HG03520 (cell line): ENCODE results near the gene ELP1.
A peak's percentile ranks its signal among the peaks of the same experiment; 100 is the strongest.
"Not testable (repeated sequence)": the region's sequence is repeated elsewhere in the genome, so short reads cannot be mapped to it uniquely, and the experiment has no call there.

ENCODE experiments used
- ATAC-seq: cut with Tn5 transposase; IDR thresholded peaks from one replicate; pipeline ENCODE4 v1.9.1; 2021; ENCODE audit warnings: mild to moderate bottlenecking, moderate library complexity; ENCODE audit not compliant: unreplicated experiment

Gene ELP1

GRCh38 chr9:108928386-108928785, 5.5 kb downstream of the ELP1 start:
- no peak for ATAC-seq

- ATAC-seq: no peak
These were observed 9.5 kb downstream of the ELP1 start for GRCh38 chr9:108924466-108924865.

- no peak for ATAC-seq
These were observed 12.7 kb downstream of the ELP1 start for GRCh38 chr9:108921200-108921599.

GRCh38 chr9:108920401-108920800, 13.5 kb downstream of the ELP1 start:
- ATAC-seq: not testable (repeated sequence)

GRCh38 chr9:108919517-108919916, 14.4 kb downstream of the ELP1 start:
- ATAC-seq: no peak

GRCh38 chr9:108913391-108913790, 20.5 kb downstream of the ELP1 start:
- no peak for ATAC-seq

GRCh38 chr9:108911820-108912219, 22.1 kb downstream of the ELP1 start:
- ATAC-seq: no peak

- ATAC-seq: no peak
These were observed 23.0 kb downstream of the ELP1 start for GRCh38 chr9:108910914-108911313.

- ATAC-seq: no peak
These were observed 23.5 kb downstream of the ELP1 start for GRCh38 chr9:108910402-108910801.

GRCh38 chr9:108905494-108905893, 28.4 kb downstream of the ELP1 start:
- ATAC-seq: no peak

- no peak for ATAC-seq
These were observed 29.8 kb downstream of the ELP1 start for GRCh38 chr9:108904161-108904560.

- no peak for ATAC-seq
These were observed 30.4 kb downstream of the ELP1 start for GRCh38 chr9:108903420-108904103.

- no peak for ATAC-seq
These were observed 33.7 kb downstream of the ELP1 start for GRCh38 chr9:108900176-108900575.

GRCh38 chr9:108899023-108899695, 34.8 kb downstream of the ELP1 start:
- ATAC-seq: not testable (repeated sequence)

GRCh38 chr9:108897324-108898096, 36.4 kb downstream of the ELP1 start:
- ATAC-seq: no peak

- ATAC-seq: no peak
These were observed 39.5 kb downstream of the ELP1 start for GRCh38 chr9:108894225-108894997.

GRCh38 chr9:108889649-108890067, 44.3 kb downstream of the ELP1 start:
- no peak for ATAC-seq

- ATAC-seq: not testable (repeated sequence)
These were observed 47.2 kb downstream of the ELP1 start for GRCh38 chr9:108886594-108887271.

- peak; percentile 99 for ATAC-seq
These were observed 48.1 kb downstream of the ELP1 start for GRCh38 chr9:108885643-108886348.

- no peak for ATAC-seq
These were observed 49.2 kb downstream of the ELP1 start for GRCh38 chr9:108884701-108885100.
